ENCODE results near the gene VKORC1.
"Not testable (repeated sequence)": the region's sequence is repeated elsewhere in the genome, so short reads cannot be mapped to it uniquely, and the experiment has no call there.

Gene VKORC1

DNA sequence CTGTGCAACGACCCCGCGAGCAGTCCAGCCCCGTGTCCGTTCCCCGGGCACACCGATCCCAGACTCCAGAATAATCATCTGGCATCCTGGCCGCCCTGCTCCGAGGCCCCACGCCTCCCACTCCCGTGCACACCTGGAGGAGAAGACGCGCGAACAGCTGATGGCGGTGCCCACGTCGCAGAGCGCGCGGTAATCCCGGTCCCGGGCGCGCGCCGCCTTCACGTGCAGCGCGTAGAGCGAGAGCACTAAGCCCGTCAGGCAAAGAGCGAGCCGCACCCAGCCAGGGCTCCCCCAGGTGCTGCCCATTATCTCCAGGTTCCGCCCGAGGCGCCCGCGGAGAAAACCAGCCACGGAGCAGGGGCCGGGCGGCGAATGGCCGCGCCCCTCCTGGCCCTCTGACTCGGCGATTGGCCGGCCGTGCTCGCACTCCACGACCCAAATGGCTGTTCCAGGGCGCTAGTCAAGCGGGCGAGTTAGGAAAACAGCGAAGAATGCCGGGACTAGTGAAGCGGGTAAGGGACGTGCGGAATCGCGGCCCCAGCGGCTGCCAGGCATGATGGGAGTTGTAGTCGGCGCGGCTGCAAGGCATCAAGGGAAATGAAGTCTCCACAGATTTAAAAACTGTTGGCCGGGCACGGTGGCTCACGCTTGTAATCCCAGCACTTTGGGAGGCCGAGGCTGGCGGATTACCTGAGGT, at the start of gene VKORC1:
Gene VKORC1 (minus strand): TSS at position 374 of the 697 bp plus-strand sequence. CDS start 68 bp downstream, at position 306.
- Histone ChIP-seq H3K9me3 (ENCODE audit: control insufficient read depth in 1 of 2, low read length in 2 of 2) (no peaks in the 10 kb centered on the region), H3K27ac (ENCODE audit: low read depth, low read length) (peak within 1 kb of the TSS; percentile 82), H3K9ac (ENCODE audit: low read depth in 1 of 2, low read length in 2 of 2) (peak within 1 kb of the TSS; percentile 51 to 94), H3K4me1 (ENCODE audit: control insufficient read depth in 1 of 2, insufficient read depth in 2 of 2, low read length in 2 of 2) (peaks cover 9 to 28% of the 10 kb centered on the region in 2 donors), H3K36me3 (ENCODE audit: control insufficient read depth in 1 of 2, insufficient read depth in 2 of 2, low read length in 2 of 2) (peaks cover 0 to 9% of the 10 kb centered on the region in 2 donors), H3K27me3 (ENCODE audit: control insufficient read depth in 1 of 2, insufficient read depth in 2 of 2, low read length in 2 of 2) (no peaks in the 10 kb centered on the region), H3K4me3 (ENCODE audit: low read depth in 1 of 2, low read length in 2 of 2) (peak within 1 kb of the TSS; percentile 93 to 95)

- H3K27ac ChIP-seq (ENCODE audit: low read depth, low read length), result no peak overlapping the region
- no peak overlapping the region for H3K4me3 ChIP-seq (ENCODE audit: low read depth in 1 of 2, low read length in 2 of 2)
- no peaks in the 10 kb centered on the region for H3K9me3 ChIP-seq (ENCODE audit: control insufficient read depth in 1 of 2, low read length in 2 of 2)
- H3K27me3 ChIP-seq (ENCODE audit: control insufficient read depth in 1 of 2, insufficient read depth in 2 of 2, low read length in 2 of 2), result peaks cover 0 to 6% of the 10 kb centered on the region in 2 donors
- H3K9ac ChIP-seq (ENCODE audit: low read depth in 1 of 2, low read length in 2 of 2), result no peak overlapping the region
- peaks cover 26 to 34% of the 10 kb centered on the region in 2 donors for H3K4me1 ChIP-seq (ENCODE audit: control insufficient read depth in 1 of 2, insufficient read depth in 2 of 2, low read length in 2 of 2)
- H3K36me3 ChIP-seq (ENCODE audit: control insufficient read depth in 1 of 2, insufficient read depth in 2 of 2, low read length in 2 of 2), result no peaks in the 10 kb centered on the region
These were observed 49.1 kb upstream of the VKORC1 start for GRCh38 chr16:31143694-31144148.

DNA sequence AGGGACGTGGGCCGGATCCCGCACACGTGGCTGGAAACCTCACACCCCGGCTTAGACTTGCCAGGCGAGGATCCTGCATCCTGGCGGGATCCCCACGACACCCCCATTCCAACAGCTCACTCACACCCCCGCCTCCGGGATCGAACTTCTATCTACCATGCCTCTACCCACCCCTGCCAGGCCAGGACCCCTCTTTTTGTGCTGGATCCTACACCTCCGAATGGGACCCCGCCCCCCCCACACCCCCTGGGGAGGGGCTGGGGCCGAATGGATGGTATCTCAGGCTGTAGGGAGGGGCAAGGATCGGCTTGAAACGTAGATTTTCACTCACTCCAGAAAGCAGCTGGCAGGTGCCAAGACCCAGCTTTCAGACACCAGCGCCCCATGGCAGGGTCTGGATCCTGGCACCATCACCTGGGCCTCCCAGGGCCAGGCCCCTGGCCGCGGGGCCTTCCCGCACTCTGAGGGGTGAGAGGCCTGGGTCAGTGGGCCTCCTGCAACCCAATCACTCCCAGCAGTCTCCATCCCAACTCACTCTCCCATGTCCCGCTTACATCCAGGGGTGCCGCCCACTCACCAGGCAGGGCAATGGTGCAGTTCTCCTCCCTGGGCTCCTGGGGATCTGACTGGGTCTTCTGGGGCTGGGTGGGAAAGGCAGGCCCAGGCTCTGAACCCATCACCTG, 48.6 kb upstream of the VKORC1 start:
- Histone ChIP-seq H3K9ac (ENCODE audit: low read depth in 1 of 2, low read length in 2 of 2) (peak overlapping the region in 1 of 2 donors; percentile 55), H3K36me3 (ENCODE audit: control insufficient read depth in 1 of 2, insufficient read depth in 2 of 2, low read length in 2 of 2) (no peaks in the 10 kb centered on the region), H3K4me1 (ENCODE audit: control insufficient read depth in 1 of 2, insufficient read depth in 2 of 2, low read length in 2 of 2) (peaks cover 30 to 35% of the 10 kb centered on the region in 2 donors), H3K27ac (ENCODE audit: low read depth, low read length) (no peak overlapping the region), H3K27me3 (ENCODE audit: control insufficient read depth in 1 of 2, insufficient read depth in 2 of 2, low read length in 2 of 2) (peaks cover 0 to 4% of the 10 kb centered on the region in 2 donors), H3K4me3 (ENCODE audit: low read depth in 1 of 2, low read length in 2 of 2) (peak overlapping the region; percentile 55 to 65), H3K9me3 (ENCODE audit: control insufficient read depth in 1 of 2, low read length in 2 of 2) (no peaks in the 10 kb centered on the region)

DNA sequence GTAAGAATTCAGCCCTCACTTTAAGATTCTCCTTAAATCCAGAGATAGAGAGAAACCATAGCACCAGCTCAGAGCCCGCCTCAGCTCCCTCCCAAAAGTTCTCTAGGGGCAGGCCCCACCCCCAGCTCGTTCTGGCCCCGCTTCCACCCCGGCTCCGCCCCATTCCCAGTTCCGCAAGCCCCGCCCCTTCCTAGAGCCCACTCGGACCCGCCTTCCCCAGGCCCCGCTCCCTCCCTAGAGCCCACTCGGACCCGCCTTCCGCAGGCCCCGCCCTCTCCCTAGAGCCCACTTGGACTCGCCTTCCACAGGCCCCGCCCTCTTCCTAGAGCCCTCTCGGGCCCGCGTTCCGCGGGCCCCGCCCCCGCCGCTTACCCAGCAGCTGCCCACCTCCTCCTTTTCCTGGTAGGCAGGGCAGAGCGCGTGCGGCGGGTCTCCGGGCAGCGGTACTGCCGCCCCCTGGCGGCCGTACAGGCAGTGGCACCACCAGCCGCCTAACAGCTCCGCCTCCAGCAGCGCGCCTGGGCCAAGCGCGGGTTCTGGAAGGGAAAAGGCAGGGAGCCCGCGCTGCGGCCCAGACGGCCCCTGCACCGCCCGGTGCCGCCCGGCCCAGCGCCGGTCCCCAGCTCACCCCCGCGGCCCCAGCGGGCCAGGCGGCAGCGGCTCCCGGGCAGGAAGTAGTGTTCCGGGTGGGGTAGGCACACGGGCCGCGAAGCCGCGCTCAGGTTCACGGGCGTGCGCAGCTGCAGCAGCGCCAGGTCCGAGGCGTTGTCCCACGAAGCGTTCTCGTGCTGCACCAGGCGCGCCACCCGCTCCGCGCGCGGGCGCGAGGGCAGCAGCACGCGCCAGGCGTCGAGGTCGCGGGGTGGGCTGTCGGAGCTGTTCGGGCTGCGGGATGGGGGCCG, 47.8 kb upstream of the VKORC1 start:
- H3K9ac ChIP-seq (ENCODE audit: low read depth in 1 of 2, low read length in 2 of 2), result peak overlapping the region; percentile 59 to 80
- peak overlapping the region; percentile 58 to 65 for H3K4me3 ChIP-seq (ENCODE audit: low read depth in 1 of 2, low read length in 2 of 2)
- H3K9me3 ChIP-seq (ENCODE audit: control insufficient read depth in 1 of 2, low read length in 2 of 2), result no peaks in the 10 kb centered on the region
- peaks cover 0 to 4% of the 10 kb centered on the region in 2 donors for H3K27me3 ChIP-seq (ENCODE audit: control insufficient read depth in 1 of 2, insufficient read depth in 2 of 2, low read length in 2 of 2)
- peak overlapping the region; percentile 80 for H3K27ac ChIP-seq (ENCODE audit: low read depth, low read length)
- no peaks in the 10 kb centered on the region for H3K36me3 ChIP-seq (ENCODE audit: control insufficient read depth in 1 of 2, insufficient read depth in 2 of 2, low read length in 2 of 2)
- peaks cover 29 to 37% of the 10 kb centered on the region in 2 donors for H3K4me1 ChIP-seq (ENCODE audit: control insufficient read depth in 1 of 2, insufficient read depth in 2 of 2, low read length in 2 of 2)

DNA sequence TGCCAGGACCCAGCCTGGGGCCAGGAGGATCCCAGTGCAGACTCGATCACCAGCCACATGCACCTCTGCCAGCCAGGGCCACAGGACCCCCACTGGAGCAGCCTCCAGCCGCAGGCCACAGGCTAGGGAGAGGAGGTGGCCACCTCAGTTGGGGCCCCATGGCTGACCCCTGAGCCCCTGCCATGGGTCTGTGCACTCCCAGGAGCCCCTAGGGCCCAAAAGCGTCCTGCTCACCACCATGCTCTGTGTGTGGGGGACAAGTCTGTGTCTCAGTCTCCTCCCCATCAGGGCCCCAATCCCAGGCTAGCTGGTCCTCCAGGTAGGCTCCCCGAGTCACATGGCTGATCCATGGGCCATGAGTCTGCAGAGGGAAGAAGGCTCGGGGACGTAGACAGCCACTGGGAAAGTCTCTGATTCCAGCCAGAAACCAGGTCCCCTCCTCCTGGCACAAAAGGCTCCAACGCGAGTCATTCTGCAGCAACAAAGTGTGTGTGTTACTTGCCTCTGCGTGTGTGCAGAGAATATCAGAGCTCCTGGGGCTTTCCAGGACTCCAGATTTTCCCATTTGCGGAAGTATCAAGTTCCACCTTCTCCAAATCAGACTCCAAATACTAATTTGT, 47.0 kb upstream of the VKORC1 start:
- Histone ChIP-seq H3K4me1 (ENCODE audit: control insufficient read depth in 1 of 2, insufficient read depth in 2 of 2, low read length in 2 of 2) (peaks cover 29 to 37% of the 10 kb centered on the region in 2 donors), H3K9ac (ENCODE audit: low read depth in 1 of 2, low read length in 2 of 2) (peak overlapping the region; percentile 59 to 80), H3K4me3 (ENCODE audit: low read depth in 1 of 2, low read length in 2 of 2) (peak overlapping the region; percentile 58 to 60), H3K27me3 (ENCODE audit: control insufficient read depth in 1 of 2, insufficient read depth in 2 of 2, low read length in 2 of 2) (peaks cover 0 to 4% of the 10 kb centered on the region in 2 donors), H3K9me3 (ENCODE audit: control insufficient read depth in 1 of 2, low read length in 2 of 2) (no peaks in the 10 kb centered on the region), H3K27ac (ENCODE audit: low read depth, low read length) (peak overlapping the region; percentile 80), H3K36me3 (ENCODE audit: control insufficient read depth in 1 of 2, insufficient read depth in 2 of 2, low read length in 2 of 2) (no peaks in the 10 kb centered on the region)

DNA sequence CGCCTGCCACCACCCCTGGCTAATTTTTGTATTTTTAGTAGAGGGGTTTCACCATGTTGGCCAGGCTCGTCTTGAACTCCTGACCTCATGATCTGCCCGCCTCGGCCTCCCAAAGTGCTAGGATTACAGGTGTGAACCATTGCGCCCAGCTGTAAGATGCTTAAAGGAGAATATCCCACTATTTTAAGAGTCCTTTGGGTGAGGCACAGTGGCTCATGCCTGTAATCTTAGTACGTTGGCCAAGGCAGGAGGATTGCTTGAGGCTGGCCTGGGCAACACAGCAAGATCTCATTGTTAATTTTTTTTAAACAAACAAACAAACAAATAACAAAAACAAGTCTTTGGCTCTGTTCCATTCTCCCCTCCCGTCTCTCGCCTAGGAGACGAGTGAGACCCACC, 46.5 kb upstream of the VKORC1 start:
- Histone ChIP-seq H3K4me1 (ENCODE audit: control insufficient read depth in 1 of 2, insufficient read depth in 2 of 2, low read length in 2 of 2) (peaks cover 29 to 39% of the 10 kb centered on the region in 2 donors), H3K27ac (ENCODE audit: low read depth, low read length) (peak overlapping the region; percentile 80), H3K9ac (ENCODE audit: low read depth in 1 of 2, low read length in 2 of 2) (peak overlapping the region; percentile 59 to 80), H3K4me3 (ENCODE audit: low read depth in 1 of 2, low read length in 2 of 2) (peak overlapping the region in 1 of 2 donors; percentile 60)
- not testable (repeated sequence) for H3K27me3 ChIP-seq (ENCODE audit: control insufficient read depth in 1 of 2, insufficient read depth in 2 of 2, low read length in 2 of 2); H3K36me3 ChIP-seq (ENCODE audit: control insufficient read depth in 1 of 2, insufficient read depth in 2 of 2, low read length in 2 of 2); H3K9me3 ChIP-seq (ENCODE audit: control insufficient read depth in 1 of 2, low read length in 2 of 2)

GRCh38 chr16:31138621-31139578, 44.3 kb upstream of the VKORC1 start:
- H3K4me3 ChIP-seq (ENCODE audit: low read depth in 1 of 2, low read length in 2 of 2), result peak overlapping the region in 1 of 2 donors; percentile 27
- H3K27ac ChIP-seq (ENCODE audit: low read depth, low read length), result peak overlapping the region; percentile 73

GRCh38 chr16:31136822-31137499, 42.4 kb upstream of the VKORC1 start:
- H3K36me3 ChIP-seq (ENCODE audit: control insufficient read depth in 1 of 2, insufficient read depth in 2 of 2, low read length in 2 of 2), result peaks cover 10 to 15% of the 10 kb centered on the region in 2 donors
- H3K4me1 ChIP-seq (ENCODE audit: control insufficient read depth in 1 of 2, insufficient read depth in 2 of 2, low read length in 2 of 2), result peaks cover 45 to 59% of the 10 kb centered on the region in 2 donors
- not testable (repeated sequence) for H3K9me3 ChIP-seq (ENCODE audit: control insufficient read depth in 1 of 2, low read length in 2 of 2); H3K4me3 ChIP-seq (ENCODE audit: low read depth in 1 of 2, low read length in 2 of 2); H3K27me3 ChIP-seq (ENCODE audit: control insufficient read depth in 1 of 2, insufficient read depth in 2 of 2, low read length in 2 of 2); H3K27ac ChIP-seq (ENCODE audit: low read depth, low read length); H3K9ac ChIP-seq (ENCODE audit: low read depth in 1 of 2, low read length in 2 of 2)

More at GRCh38 chr16:31138621-31139578, 44.3 kb upstream of the VKORC1 start:
- H3K36me3 ChIP-seq (ENCODE audit: control insufficient read depth in 1 of 2, insufficient read depth in 2 of 2, low read length in 2 of 2), result peaks cover 0 to under 1% of the 10 kb centered on the region in 2 donors
- peaks cover 33 to 44% of the 10 kb centered on the region in 2 donors for H3K4me1 ChIP-seq (ENCODE audit: control insufficient read depth in 1 of 2, insufficient read depth in 2 of 2, low read length in 2 of 2)
- peak overlapping the region; percentile 43 to 54 for H3K9ac ChIP-seq (ENCODE audit: low read depth in 1 of 2, low read length in 2 of 2)
- no peaks in the 10 kb centered on the region for H3K27me3 ChIP-seq (ENCODE audit: control insufficient read depth in 1 of 2, insufficient read depth in 2 of 2, low read length in 2 of 2)
- H3K9me3 ChIP-seq (ENCODE audit: control insufficient read depth in 1 of 2, low read length in 2 of 2), result no peaks in the 10 kb centered on the region
